SU-DHL-6 (cell line): Measurements from ENCODE around the gene TBC1D9B.

Source experiments
- H2AFZ ChIP-seq: fragments of 200-600 bp; sonication (generic); 2 replicates; pipeline ENCODE4 v1.6.1; 2014; ENCODE audit warnings: low read depth, mild to moderate bottlenecking, moderate library complexity, mixed read lengths, antibody characterized with exemption, low read length; ENCODE audit not compliant: severe bottlenecking
- H3F3A ChIP-seq: fragments of 200-600 bp; shearing (Covaris generic); 2 replicates; pipeline ENCODE4 v1.6.0; 2016; ENCODE audit warnings: antibody characterized with exemption, mild to moderate bottlenecking; ENCODE audit not compliant: insufficient read depth
- H3K27ac ChIP-seq: fragments of 200-600 bp; sonication (generic); 2 replicates; pipeline ENCODE4 v1.5.1; 2016; ENCODE audit warnings: low read depth, mild to moderate bottlenecking, low read length, moderate library complexity, mixed read lengths
- H3K27me3 ChIP-seq: fragments of 200-600 bp; sonication (generic), shearing (Covaris generic); 2 replicates; pipeline ENCODE4 v1.6.0; 2014; ENCODE audit warnings: mild to moderate bottlenecking, low read length
- H3K36me3 ChIP-seq: fragments of 200-600 bp; sonication (generic); 2 replicates; pipeline ENCODE4 v1.6.1; 2014; ENCODE audit warnings: mild to moderate bottlenecking, low read length, mixed read lengths
- H3K4me2 ChIP-seq: fragments of 300-600, 200-600 bp; shearing (Covaris generic), sonication (generic); 2 replicates; pipeline ENCODE4 v1.6.0; 2014; ENCODE audit warnings: low read length, low read depth, mild to moderate bottlenecking; ENCODE audit not compliant: poor library complexity, severe bottlenecking
- H3K4me3 ChIP-seq: fragments of 200-600 bp; sonication (generic); 2 replicates; pipeline ENCODE4 v1.5.1; 2014; ENCODE audit warnings: antibody characterized with exemption, low read length, mild to moderate bottlenecking, mixed read lengths; ENCODE audit not compliant: insufficient read depth, poor library complexity, severe bottlenecking
- H3K79me2 ChIP-seq: fragments of 200-600 bp; sonication (generic); 2 replicates; pipeline ENCODE4 v1.6.1; 2014; ENCODE audit warnings: mild to moderate bottlenecking, low read length, moderate library complexity; ENCODE audit not compliant: insufficient read depth
- H3K9ac ChIP-seq: fragments of 200-600 bp; sonication (generic); 2 replicates; pipeline ENCODE4 v1.7.0; 2014; ENCODE audit warnings: mild to moderate bottlenecking, low read length
- H3K9me2 ChIP-seq: fragments of 200-600 bp; sonication (generic); replicated peaks from 2 replicates; pipeline ENCODE4 v1.6.1; 2014; ENCODE audit warnings: low read length; ENCODE audit not compliant: insufficient read depth
- H3K9me3 ChIP-seq: fragments of 200-600 bp; sonication (generic); 2 replicates; pipeline ENCODE4 v1.6.1; 2014; ENCODE audit warnings: low read length, mixed read lengths; ENCODE audit not compliant: insufficient read depth
- H4K20me1 ChIP-seq: fragments of 200-600 bp; sonication (generic); 2 replicates; pipeline ENCODE4 v1.6.1; 2014; ENCODE audit warnings: low read depth, mild to moderate bottlenecking, antibody characterized with exemption, low read length, moderate library complexity, mixed read lengths
- CTCF ChIP-seq: fragments of 200-600 bp; sonication (generic); IDR thresholded peaks from one replicate; pipeline ENCODE4 v1.5.1; 2017; ENCODE audit warnings: antibody characterized with exemption, mild to moderate bottlenecking, low read length, moderate library complexity; ENCODE audit not compliant: insufficient read depth, poor library complexity, severe bottlenecking
- EZH2phosphoT487 ChIP-seq: fragments of 200-600 bp; sonication (generic), shearing (Covaris generic); conservative IDR thresholded peaks from 2 replicates; pipeline ENCODE4 v1.6.1; 2018; ENCODE audit warnings: mild to moderate bottlenecking, antibody characterized with exemption, low read length, moderate library complexity, mixed read lengths

TBC1D9B gene

DNA sequence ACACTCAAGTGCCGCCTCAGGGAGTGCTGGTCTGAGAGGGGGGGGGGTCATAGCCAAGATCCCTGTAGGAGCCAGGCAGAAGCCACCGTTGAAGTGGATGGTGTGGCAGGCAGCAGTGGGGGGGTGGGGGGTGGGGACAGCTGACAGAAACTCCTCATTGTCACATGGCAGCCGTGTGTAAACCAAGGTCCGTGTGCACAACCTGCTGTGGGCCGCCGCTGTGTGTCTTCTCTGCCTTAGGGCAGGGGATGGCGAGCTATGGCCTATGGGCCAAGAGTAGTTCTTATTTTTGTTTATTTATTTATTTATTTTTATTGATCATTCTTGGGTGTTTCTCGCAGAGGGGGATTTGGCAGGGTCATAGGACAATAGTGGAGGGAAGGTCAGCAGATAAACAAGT is 73.6 kb downstream of the TBC1D9B start:
- TF ChIP-seq CTCF: no peak
- Histone ChIP-seq H3K27me3 (no peaks in the 10 kb centered on the region), H3K9me2 (no peaks in the 10 kb centered on the region), H3K9ac (no peak overlapping the region), H4K20me1 (no peaks in the 10 kb centered on the region), H3K9me3 (no peaks in the 10 kb centered on the region), H2AFZ (no peak overlapping the region), H3K4me2 (no peak overlapping the region), H3K79me2 (no peaks in the 10 kb centered on the region), H3F3A (no peaks in the 10 kb centered on the region), H3K4me3 (no peak overlapping the region), H3K27ac (no peak overlapping the region), H3K36me3 (no peaks in the 10 kb centered on the region; the same call in 1 of the 2 replicates)

DNA sequence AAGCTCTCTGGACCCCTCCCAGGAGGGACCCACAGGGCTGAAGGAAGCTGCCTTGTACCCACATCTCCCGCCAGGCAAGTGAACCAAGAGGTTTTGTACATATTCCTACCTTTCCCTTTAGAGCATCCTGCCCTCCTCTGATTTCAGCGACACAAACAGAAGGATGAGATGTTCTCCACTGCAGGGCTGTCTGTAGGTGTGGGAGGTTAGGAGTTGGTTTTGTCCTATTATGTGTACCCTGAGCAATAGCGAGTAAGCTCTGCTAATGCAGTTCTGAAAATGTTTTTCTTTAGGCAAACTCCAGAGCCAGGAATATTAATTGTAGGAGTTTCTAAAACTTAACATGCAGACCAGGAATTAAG is 74.0 kb downstream of the TBC1D9B start:
- no peak overlapping the region for H3K9ac ChIP-seq
- H3K4me2 ChIP-seq: no peak overlapping the region
- H3K9me2 ChIP-seq: no peaks in the 10 kb centered on the region
- no peaks in the 10 kb centered on the region for H3K27me3 ChIP-seq
- no peak overlapping the region for H3K27ac ChIP-seq
- no peak overlapping the region for H2AFZ ChIP-seq
- no peaks in the 10 kb centered on the region for H3F3A ChIP-seq
- no peaks in the 10 kb centered on the region for H4K20me1 ChIP-seq
- no peak overlapping the region for H3K4me3 ChIP-seq
- no peaks in the 10 kb centered on the region; the same call in 1 of the 2 replicates for H3K36me3 ChIP-seq
- H3K9me3 ChIP-seq: no peaks in the 10 kb centered on the region
- TF ChIP-seq EZH2phosphoT487 (no peak), CTCF (no peak)
- no peaks in the 10 kb centered on the region for H3K79me2 ChIP-seq

DNA sequence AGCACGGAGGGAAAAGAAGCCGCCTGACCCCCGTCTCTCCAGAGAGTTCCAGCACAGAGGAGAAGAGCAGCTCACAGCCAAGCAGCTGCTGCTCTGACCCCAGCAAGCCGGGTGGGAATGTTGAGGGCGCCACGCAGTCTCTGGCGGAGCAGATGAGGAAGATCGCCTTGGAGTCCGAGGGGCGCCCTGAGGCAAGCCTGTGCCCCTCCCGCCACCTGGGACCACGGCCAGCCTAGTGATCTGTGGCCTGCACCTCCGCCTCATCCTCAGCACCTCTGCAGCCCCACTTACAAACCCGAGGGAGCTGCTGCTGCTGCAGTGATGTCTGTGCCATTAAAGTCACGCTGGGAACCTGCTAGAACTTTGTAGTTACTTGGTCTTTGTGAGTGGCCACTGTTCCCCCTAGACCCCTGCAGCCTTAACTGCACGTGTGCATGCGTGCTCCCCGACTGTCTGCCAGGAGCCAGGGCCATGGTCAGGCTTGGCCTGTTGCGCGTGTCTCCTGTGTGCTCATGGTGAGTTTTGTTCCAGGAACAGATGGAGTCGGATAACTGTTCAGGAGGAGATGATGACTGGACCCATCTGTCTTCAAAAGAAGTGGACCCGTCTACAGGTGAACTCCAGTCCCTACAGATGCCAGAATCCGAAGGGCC is 74.5 kb downstream of the TBC1D9B start:
- Histone ChIP-seq H3K9me2 (no peaks in the 10 kb centered on the region), H3K36me3 (no peaks in the 10 kb centered on the region; the same call in 1 of the 2 replicates), H4K20me1 (no peaks in the 10 kb centered on the region), H3F3A (no peaks in the 10 kb centered on the region), H3K27me3 (no peaks in the 10 kb centered on the region), H3K27ac (no peak overlapping the region), H3K4me3 (no peak overlapping the region), H3K9ac (no peak overlapping the region), H3K79me2 (no peaks in the 10 kb centered on the region), H2AFZ (no peak overlapping the region), H3K9me3 (no peaks in the 10 kb centered on the region), H3K4me2 (no peak overlapping the region)
- TF ChIP-seq EZH2phosphoT487 (no peak), CTCF (no peak)
